OCI-LY7 (cell line): ENCODE results near the gene STAG1.

Source experiments
- EZH2phosphoT487 ChIP-seq: fragments of 200-600 bp; sonication (generic); IDR thresholded peaks from 2 replicates; pipeline ENCODE4 v1.6.1; 2018; ENCODE audit warnings: low read depth, borderline replicate concordance, mild to moderate bottlenecking, mixed run types, antibody characterized with exemption, low read length, moderate library complexity, mixed read lengths
- TF ChIP-seq, protein P1 (sequence below): fragments of 200-600 bp; sonication (generic); conservative IDR thresholded peaks from 2 replicates; pipeline ENCODE4 v1.5.1; 2014; ENCODE audit warnings: mild to moderate bottlenecking, antibody characterized with exemption, low read length, moderate library complexity, mixed read lengths

DNA sequence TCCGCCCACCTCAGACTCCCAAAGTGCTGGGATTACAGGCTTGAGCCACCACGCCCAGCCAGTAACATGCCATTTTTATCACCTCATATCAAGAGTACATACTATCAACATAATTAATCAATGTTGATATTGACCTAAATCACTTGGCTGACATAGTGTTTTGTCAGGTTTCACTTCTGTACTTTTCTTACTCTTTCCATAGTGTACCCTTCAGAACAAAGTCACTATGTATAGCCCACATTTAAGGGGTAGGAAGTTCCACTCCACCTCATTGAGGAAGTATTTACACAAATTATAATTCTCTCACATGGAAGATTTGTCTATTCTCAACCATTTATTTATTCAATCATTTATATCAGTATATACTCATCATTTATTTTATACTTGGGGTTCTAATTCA, 145.2 kb downstream of the STAG1 start:
- TF ChIP-seq, protein P1, sequence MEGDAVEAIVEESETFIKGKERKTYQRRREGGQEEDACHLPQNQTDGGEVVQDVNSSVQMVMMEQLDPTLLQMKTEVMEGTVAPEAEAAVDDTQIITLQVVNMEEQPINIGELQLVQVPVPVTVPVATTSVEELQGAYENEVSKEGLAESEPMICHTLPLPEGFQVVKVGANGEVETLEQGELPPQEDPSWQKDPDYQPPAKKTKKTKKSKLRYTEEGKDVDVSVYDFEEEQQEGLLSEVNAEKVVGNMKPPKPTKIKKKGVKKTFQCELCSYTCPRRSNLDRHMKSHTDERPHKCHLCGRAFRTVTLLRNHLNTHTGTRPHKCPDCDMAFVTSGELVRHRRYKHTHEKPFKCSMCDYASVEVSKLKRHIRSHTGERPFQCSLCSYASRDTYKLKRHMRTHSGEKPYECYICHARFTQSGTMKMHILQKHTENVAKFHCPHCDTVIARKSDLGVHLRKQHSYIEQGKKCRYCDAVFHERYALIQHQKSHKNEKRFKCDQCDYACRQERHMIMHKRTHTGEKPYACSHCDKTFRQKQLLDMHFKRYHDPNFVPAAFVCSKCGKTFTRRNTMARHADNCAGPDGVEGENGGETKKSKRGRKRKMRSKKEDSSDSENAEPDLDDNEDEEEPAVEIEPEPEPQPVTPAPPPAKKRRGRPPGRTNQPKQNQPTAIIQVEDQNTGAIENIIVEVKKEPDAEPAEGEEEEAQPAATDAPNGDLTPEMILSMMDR = no peak
- TF ChIP-seq EZH2phosphoT487 = no peak
